HG02763 (cell line): ENCODE data around the gene DNM3.

Experiments
- ATAC-seq: cut with Tn5 transposase; IDR thresholded peaks from one replicate; pipeline ENCODE4 v1.9.1; 2021; ENCODE audit warnings: mild to moderate bottlenecking, moderate library complexity; ENCODE audit not compliant: unreplicated experiment

The DNM3 gene

DNA sequence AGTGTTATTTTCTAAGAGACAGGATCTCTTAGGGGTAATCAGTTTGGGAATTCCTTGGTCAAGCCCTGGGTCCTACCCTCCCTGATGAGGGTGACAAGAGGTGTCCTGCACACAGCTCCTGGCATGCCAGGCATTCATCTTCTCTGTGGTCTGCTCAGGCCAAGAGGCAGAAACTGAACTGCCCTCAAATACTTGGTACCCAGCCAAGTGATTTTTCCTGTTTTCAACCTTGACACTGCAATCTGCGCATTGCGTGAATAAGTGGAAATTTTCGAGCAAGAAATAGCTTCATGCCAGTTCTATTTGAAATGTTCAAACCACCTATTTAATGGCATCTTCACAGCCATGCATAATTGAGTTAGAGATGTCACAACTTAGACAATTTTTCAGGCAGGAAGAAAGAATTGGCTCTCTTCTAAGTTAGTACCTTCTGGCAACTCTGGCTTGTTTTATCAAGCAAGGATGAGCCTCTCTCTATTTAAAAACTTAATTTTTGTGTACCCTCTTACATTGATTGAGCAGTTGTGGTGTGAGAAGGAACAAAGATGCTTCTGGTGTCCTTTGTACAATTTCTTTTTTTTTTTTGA lies 27.0 kb downstream of the DNM3 start:
- ATAC-seq = no peak

- ATAC-seq = no peak
These were observed 27.8 kb downstream of the DNM3 start for GRCh38 chr1:171869097-171869496.

- no peak for ATAC-seq
These were observed 30.6 kb downstream of the DNM3 start for GRCh38 chr1:171871848-171872247.

- no peak for ATAC-seq
These were observed 31.1 kb downstream of the DNM3 start for GRCh38 chr1:171872430-171872829.

DNA sequence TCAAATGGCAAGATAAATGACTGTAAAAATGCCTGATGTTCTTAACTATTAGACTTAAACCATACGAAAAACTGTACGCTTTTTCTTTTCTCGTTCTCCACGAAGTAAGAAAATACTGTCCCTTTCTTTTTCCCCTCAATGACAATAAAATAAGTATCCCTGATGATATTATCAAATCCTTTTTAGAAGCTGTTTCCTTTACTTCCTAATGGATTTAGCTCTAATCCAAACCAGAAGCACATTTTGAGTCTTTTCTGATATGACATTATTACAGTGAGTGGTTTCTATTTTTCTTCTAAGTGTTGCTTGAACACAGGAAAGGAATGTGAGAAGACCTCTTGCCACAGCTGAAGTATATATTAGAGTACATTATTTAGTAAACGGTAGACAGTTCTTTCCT lies 32.4 kb downstream of the DNM3 start:
- ATAC-seq = no peak

DNA sequence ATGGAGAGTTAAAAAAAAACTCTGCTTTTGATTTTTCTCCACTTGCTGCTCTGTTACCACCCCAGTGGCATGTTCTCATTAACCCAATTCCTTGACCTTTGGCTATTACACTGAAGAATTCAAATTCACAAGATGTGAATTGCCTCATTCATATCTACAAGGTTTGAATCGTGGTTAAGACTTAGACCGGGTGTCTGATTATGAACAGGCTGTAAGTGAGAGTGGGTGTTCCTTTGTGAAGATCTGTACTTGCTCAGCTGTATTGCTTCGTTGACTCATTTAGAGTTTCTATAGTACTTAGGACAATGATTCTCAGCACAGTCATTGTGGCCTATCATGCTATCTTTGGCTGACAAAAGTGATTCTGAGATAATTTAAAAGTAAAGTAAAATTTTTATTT lies 36.4 kb downstream of the DNM3 start:
- no peak for ATAC-seq

DNA sequence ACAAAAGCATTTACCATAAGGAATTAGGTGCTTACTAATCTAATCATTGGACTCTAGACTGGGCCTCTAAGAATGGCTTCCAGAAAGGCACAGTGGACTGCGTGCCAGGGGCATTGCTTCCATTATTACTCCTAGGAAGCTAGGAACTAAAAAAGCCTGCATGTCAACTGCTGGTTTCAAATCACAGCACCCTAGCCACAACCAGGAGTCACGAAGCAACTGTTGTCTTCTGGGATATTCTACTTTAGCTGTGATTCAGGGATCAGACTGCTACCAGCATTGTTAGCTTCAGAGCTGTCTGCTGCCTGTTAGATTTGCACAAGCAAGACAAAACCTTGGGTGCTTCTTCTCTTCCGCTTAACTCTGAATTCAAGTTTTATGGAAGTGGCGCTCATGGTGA lies 38.3 kb downstream of the DNM3 start:
- ATAC-seq = no peak

DNA sequence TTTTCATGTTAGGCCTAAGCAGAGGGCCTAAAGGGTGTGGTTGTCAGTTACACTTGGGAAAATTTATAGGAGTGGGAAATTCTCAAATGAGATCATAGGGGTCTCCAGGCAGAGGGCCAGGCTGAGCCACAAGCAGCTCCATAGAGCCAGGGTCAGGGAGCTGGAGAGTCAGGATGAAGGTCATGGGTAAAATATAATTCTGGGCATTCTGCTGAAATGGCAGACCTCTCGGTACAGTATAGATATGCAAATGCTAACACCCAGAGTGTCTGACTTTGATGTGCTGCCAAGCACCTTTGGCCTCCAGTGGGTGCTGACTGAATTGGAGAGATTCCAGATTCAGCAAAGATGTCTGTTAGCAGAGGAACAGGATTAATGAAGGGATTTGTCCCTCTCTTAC lies 40.1 kb downstream of the DNM3 start:
- no peak for ATAC-seq

DNA sequence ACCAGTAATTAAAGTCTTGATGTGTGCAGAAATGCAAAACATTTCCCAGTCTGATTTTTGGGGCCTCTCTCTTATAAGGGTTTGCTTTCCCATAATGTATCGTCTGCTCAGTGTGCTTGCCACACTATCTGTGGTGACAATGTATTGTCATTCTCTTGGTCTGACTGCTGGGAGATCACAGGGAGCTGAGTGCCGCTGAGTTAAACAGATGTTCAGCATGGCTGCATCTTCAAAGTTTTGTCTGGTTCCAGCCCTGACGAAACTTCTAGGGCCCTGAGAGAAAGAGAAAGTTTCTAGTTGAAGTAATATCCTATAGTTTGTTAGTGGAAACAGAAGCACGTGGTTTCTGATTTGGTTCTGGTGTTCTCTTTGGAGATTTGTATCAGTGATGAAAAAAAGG lies 42.6 kb downstream of the DNM3 start:
- no peak for ATAC-seq

GRCh38 chr1:171884475-171884874 lies 43.2 kb downstream of the DNM3 start:
- ATAC-seq = no peak

- no peak for ATAC-seq
These were observed 48.8 kb downstream of the DNM3 start for GRCh38 chr1:171890131-171890530.

DNA sequence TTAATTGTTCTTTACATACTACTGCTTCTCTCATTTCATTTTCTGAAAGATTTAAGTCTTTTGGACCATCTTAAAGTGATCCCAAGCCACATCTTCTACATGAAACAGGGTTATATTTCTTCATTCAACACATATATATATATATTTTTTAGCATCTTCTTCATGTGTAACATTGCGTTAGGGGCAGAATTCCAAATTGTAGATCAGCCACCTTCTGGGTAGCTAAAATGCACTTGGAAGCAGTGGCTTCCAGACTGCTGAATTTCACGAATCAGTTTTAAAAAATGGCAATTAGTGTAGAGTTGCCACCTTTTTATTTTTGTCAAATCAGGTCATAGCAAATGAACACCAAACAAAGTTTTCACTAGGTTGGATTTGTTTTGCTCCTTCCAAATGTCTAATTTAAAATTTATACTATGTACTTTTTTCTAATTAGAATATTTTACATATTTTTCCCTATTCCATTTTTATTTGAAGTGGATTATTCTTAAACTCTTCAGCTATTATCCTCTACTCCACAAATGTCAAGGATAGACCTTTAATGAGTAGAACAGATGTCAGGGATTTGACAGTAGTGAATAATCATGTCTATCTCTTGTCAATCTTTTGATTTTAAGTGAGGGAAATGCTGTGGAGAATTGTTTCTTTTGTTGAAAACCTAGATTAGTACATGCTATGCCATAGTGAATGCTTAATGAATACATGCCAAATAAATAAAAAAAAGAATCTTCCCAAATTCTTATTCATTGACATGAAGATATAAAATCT lies 55.8 kb downstream of the DNM3 start:
- ATAC-seq = no peak

- ATAC-seq = no peak
These were observed 57.6 kb downstream of the DNM3 start for GRCh38 chr1:171898941-171899340.

- no peak for ATAC-seq
These were observed 58.5 kb downstream of the DNM3 start for GRCh38 chr1:171899838-171900237.

- ATAC-seq = no peak
These were observed 59.9 kb downstream of the DNM3 start for GRCh38 chr1:171901245-171901644.

GRCh38 chr1:171902527-171902926 lies 61.2 kb downstream of the DNM3 start:
- ATAC-seq = no peak

GRCh38 chr1:171904778-171905450 lies 63.6 kb downstream of the DNM3 start:
- no peak for ATAC-seq

DNA sequence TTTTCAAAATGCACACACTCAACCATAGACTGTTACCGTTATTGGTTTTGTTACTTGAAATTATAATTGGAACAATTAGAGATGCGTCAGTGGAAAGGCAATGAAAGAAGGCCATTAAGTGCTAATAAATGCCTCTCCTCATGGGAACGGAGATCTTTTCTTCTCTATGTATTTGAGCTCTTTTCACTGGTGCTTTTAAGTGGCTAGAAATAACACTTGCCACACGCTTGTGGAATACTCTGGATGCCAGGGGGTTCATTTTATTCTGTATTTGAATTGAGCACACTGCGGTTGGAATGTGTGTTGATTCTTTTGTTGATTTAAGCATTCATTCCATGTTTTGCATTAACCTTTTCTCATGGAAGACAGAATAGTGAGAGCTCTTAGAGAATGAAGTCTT lies 68.4 kb downstream of the DNM3 start:
- no peak for ATAC-seq

- ATAC-seq = no peak
These were observed 69.5 kb downstream of the DNM3 start for GRCh38 chr1:171910786-171911185.

- no peak for ATAC-seq
These were observed 70.2 kb downstream of the DNM3 start for GRCh38 chr1:171911506-171911905.

- no peak for ATAC-seq
These were observed 71.3 kb downstream of the DNM3 start for GRCh38 chr1:171912509-171913175.

DNA sequence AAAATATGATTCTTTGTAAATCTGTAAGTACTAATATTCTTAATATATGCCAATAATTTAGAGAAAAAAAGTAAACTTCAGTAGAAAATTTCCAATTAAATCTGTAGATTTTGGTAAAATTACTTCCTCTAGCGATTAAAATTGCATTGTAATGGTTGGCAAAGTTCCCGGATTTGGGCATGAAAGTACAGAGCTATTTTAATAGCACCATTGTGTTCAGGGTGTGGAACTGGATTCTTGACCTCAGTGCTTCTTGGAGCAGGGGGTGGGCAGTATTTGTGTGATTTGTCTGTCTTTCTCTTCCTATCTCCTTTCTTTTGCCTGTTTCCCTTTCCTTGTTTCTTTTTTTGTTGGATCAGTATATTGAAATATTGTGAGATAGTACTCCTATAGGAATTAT lies 72.1 kb downstream of the DNM3 start:
- no peak for ATAC-seq
